Measurements from ENCODE around the gene ZNF787.

DNA sequence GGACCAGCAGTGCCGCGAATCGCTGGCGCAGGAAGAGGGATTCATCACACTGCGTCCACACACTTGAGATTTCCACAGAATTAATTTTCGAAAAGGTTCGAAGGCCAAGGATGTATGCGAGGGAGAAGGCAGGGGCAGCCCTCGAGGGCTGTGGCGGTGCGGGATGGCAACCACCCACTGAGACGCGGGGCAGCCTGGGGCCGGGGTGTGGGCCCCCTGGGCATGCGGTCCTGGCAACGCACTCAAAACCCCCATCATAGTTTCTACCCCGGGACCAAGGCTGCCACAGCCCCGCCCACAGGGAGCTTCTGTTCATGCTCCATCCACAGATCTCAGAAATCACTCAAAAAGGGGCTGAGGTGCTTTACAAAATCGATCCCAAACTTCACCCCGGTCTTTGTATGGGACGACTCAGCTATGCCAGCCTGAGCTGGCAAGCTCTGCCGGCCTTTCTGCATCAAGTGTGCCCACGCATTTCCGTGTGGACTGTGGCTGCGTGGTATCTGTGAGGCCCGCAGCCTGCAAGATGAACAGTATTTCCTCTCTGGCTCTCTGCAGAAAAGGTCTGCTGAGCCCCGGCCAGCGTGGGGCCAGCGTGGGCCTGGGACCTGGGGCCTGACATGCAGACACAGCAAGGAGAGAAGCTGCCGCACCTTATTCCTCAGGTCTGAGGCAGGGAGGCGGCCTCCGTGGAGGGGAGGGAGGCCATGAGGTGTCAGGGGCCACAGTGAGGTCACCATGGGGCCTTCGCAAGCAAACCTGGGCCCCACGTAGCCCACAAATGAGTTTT, 19.2 kb downstream of the ZNF787 start:
- TF ChIP-seq POLR2A (IDR thresholded peaks at IDR 0.05; ENCODE audit: low read depth, low read length) (no peak), CEBPB (IDR thresholded peaks at IDR 0.05; ENCODE audit: low read depth, low read length) (no peak)

All from IMR-90 (cell line).